HG02943 (cell line): ENCODE measurements around the gene SLC25A4.
"Not testable (repeated sequence)": the region's sequence is repeated elsewhere in the genome, so short reads cannot be mapped to it uniquely, and the experiment has no call there.

Experiments used
- ATAC-seq: cut with Tn5 transposase; IDR thresholded peaks from one replicate; pipeline ENCODE4 v1.9.1; 2021; ENCODE audit warnings: mild to moderate bottlenecking, low read depth, moderate library complexity; ENCODE audit not compliant: unreplicated experiment

The SLC25A4 gene

GRCh38 chr4:185171373-185172071 lies 28.5 kb downstream of the SLC25A4 start:
- peak; percentile 83 for ATAC-seq

- ATAC-seq = no peak
Measured at GRCh38 chr4:185179488-185179887, 36.4 kb downstream of the SLC25A4 start.

GRCh38 chr4:185182239-185182638 lies 39.2 kb downstream of the SLC25A4 start:
- ATAC-seq = no peak

- no peak for ATAC-seq
Measured at GRCh38 chr4:185183622-185184281, 40.7 kb downstream of the SLC25A4 start.

- no peak for ATAC-seq
Measured at GRCh38 chr4:185186769-185187168, 43.7 kb downstream of the SLC25A4 start.

GRCh38 chr4:185189606-185190305 lies 46.7 kb downstream of the SLC25A4 start:
- ATAC-seq = no peak

- no peak for ATAC-seq
Measured at GRCh38 chr4:185190306-185190856, 47.3 kb downstream of the SLC25A4 start.

- ATAC-seq = peak; percentile 75
Measured at GRCh38 chr4:185192059-185192458, 49.0 kb downstream of the SLC25A4 start.

- no peak for ATAC-seq
Measured at GRCh38 chr4:185194924-185195888, 52.1 kb downstream of the SLC25A4 start.

GRCh38 chr4:185196437-185196836 lies 53.4 kb downstream of the SLC25A4 start:
- ATAC-seq = no peak

- not testable (repeated sequence) for ATAC-seq
Measured at GRCh38 chr4:185198189-185198588, 55.1 kb downstream of the SLC25A4 start.
